Activated B cell treated with CpG ODN at 0.5 μM for 24 hours (primary cell): ENCODE measurements around the gene RBMS3. TPM values are rescaled to one million over a fixed set of nuclear protein-coding genes. Genes with fewer than 3 reads are reported as not detected.

Experiments used
- ATAC-seq: fragments of 200-7000 bp; cut with Tn5 transposase; one replicate; pipeline ENCODE4 v1.10.0; 2021; ENCODE audit warnings: low read depth, mild to moderate bottlenecking, moderate library complexity
- CTCF ChIA-PET: fragments of 350-600 bp; sonication (Branson Sonifier 250); formaldehyde crosslinking; loops from one replicate; lab custom pipeline; 2021; ENCODE audit warnings: antibody characterized with exemption; lab: Charles Lee
- POLR2A ChIA-PET: fragments of 350-600 bp; sonication (Branson Sonifier 250); formaldehyde crosslinking; loops from one replicate; lab custom pipeline; 2021; ENCODE audit warnings: antibody characterized with exemption; lab: Charles Lee
- DNase-seq: peaks from one replicate; pipeline ENCODE4 v3.0.0; 2022
- H3K27ac Mint-ChIP-seq: one replicate; pipeline ENCODE4 v1.8.0; 2020; ENCODE audit warnings: mixed read lengths
- H3K27me3 Mint-ChIP-seq: one replicate; pipeline ENCODE4 v1.8.0; 2021; ENCODE audit warnings: mixed read lengths
- H3K36me3 Mint-ChIP-seq: one replicate; pipeline ENCODE4 v1.8.0; 2021; ENCODE audit warnings: low read depth, mixed read lengths
- H3K4me1 Mint-ChIP-seq: one replicate; pipeline ENCODE4 v1.8.0; 2021; ENCODE audit warnings: mixed read lengths
- H3K4me3 Mint-ChIP-seq: one replicate; pipeline ENCODE4 v1.8.0; 2020; ENCODE audit warnings: mild to moderate bottlenecking, mixed read lengths
- H3K9me3 Mint-ChIP-seq: one replicate; pipeline ENCODE4 v1.8.0; 2020; ENCODE audit warnings: mixed read lengths
- intact Hi-C: fragments of 100-400 bp; cut with micrococcal nuclease; formaldehyde crosslinking; loops from one replicate; pipeline ENCODE4 v1.15.1; 2024
- total RNA-seq: library from RNA; stranded (reverse); gene quantifications from 2 replicates; pipeline ENCODE4 v1.2.3, GENCODE V29; 2022
- TF ChIP-seq, protein P1 (sequence below): fragments of 200-600 bp; IDR thresholded peaks from one replicate; pipeline ENCODE4 v1.8.0; 2022; ENCODE audit warnings: antibody characterized with exemption, mild to moderate bottlenecking

RBMS3 gene
- total RNA-seq, 1 donor from 2014 or later, result 0.31 TPM

DNA sequence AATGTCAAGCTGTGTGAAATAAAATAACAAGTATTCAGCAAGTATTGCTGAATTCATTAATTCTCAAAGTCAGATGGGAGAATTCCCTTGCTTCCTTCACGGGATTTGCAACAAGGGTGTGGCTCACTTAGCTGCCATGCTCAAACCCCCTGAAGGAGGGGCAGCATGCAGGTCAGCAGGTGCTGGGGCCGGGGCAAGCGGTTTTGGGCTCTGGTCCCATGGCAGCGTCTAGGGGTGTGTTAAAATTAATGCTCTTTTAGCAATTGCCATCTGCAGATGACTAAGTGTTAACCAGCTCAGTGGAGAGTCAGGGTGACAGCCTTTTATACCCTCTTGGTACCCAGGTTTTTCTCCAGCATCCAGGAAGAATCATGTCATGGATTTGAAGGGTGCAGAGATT, 40.0 kb upstream of the RBMS3 start:
- no peaks in the 10 kb centered on the region for H3K4me1 Mint-ChIP-seq
- H3K4me3 Mint-ChIP-seq, result no peak overlapping the region
- no peak for DNase-seq
- ChIA-PET CTCF (no interaction called here), POLR2A (no interaction called here)
- H3K36me3 Mint-ChIP-seq, result no peaks in the 10 kb centered on the region
- no peak for ATAC-seq
- intact Hi-C loops, result no loop called here
- peaks cover 2% of the 10 kb centered on the region for H3K9me3 Mint-ChIP-seq
- TF ChIP-seq, protein P1, sequence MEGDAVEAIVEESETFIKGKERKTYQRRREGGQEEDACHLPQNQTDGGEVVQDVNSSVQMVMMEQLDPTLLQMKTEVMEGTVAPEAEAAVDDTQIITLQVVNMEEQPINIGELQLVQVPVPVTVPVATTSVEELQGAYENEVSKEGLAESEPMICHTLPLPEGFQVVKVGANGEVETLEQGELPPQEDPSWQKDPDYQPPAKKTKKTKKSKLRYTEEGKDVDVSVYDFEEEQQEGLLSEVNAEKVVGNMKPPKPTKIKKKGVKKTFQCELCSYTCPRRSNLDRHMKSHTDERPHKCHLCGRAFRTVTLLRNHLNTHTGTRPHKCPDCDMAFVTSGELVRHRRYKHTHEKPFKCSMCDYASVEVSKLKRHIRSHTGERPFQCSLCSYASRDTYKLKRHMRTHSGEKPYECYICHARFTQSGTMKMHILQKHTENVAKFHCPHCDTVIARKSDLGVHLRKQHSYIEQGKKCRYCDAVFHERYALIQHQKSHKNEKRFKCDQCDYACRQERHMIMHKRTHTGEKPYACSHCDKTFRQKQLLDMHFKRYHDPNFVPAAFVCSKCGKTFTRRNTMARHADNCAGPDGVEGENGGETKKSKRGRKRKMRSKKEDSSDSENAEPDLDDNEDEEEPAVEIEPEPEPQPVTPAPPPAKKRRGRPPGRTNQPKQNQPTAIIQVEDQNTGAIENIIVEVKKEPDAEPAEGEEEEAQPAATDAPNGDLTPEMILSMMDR, result no peak
- H3K27me3 Mint-ChIP-seq, result no peaks in the 10 kb centered on the region
- no peak overlapping the region for H3K27ac Mint-ChIP-seq

DNA sequence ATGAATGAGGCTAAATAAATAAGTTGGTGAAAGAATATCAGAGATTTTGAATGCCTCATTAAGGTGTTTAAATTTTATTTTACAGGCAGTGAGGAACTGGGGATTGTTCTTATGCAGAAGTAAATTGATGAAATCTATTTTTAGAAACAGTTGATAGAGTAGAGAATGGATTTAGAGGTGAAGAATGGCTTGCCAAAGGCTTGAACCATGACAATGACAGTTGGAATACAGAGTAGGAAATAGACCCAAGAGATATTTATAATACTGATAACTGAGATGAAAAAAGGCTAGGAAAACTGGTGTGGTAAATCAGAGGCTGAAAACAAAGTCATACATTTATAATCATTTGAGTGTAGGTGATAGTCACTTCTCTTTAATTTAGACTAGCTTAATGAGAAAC, 39.0 kb upstream of the RBMS3 start:
- TF ChIP-seq, protein P1, result no peak
- H3K27ac Mint-ChIP-seq, result no peak overlapping the region
- intact Hi-C loops, result no loop called here
- POLR2A ChIA-PET, result no interaction called here
- ATAC-seq (no peak), DNase-seq (no peak)
- peaks cover 2% of the 10 kb centered on the region for H3K9me3 Mint-ChIP-seq
- H3K4me3 Mint-ChIP-seq, result no peak overlapping the region
- no peaks in the 10 kb centered on the region for H3K36me3 Mint-ChIP-seq
- H3K27me3 Mint-ChIP-seq, result no peaks in the 10 kb centered on the region
- H3K4me1 Mint-ChIP-seq, result no peaks in the 10 kb centered on the region
- CTCF ChIA-PET, result no interaction called here

DNA sequence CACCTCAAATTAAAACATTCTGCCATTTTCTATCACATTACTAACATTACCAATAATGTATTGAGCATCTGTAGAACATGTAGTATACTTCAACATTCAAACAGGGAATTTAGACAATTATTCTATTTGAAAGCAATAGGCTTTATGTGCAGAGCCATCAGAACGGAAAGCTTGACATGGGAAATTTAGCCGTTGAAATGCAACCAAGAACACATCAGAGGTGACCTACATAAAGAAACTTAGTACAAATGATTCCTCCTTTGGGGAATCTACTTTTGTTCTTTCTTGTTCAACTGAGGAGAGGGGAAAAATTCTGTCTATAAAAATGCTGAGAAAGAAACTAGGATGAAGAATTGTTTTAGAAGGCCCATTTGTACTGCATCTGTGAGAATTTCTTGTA, 38.6 kb upstream of the RBMS3 start:
- Mint-ChIP-seq H3K36me3 (no peaks in the 10 kb centered on the region), H3K9me3 (peaks cover 2% of the 10 kb centered on the region), H3K27me3 (no peaks in the 10 kb centered on the region), H3K27ac (no peak overlapping the region), H3K4me3 (no peak overlapping the region), H3K4me1 (no peaks in the 10 kb centered on the region)
- DNase-seq, result no peak
- no peak for ATAC-seq
- ChIA-PET POLR2A (no interaction called here), CTCF (no interaction called here)
- TF ChIP-seq, protein P1, result no peak
- intact Hi-C loops, result no loop called here

DNA sequence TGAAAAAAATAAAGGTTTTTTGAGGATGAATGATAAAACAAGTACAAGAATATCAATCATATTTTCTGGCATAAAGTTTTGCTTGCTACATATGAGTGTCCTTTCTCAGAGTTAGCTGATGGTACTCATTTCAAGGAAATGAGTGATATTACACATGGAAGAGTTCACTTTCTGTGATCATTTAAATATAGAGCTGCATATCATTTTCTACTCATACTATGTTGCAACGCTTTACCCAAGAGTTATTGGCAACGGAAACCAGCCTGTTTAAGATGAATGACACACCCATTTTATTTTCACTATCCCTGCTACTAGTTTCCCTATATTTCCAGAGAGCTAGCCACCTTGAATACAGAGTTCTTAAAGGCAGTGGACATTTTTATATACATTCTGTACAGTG, 35.4 kb upstream of the RBMS3 start:
- intact Hi-C loops, result no loop called here
- Mint-ChIP-seq H3K36me3 (no peaks in the 10 kb centered on the region), H3K4me1 (no peaks in the 10 kb centered on the region), H3K27ac (no peak overlapping the region), H3K9me3 (no peaks in the 10 kb centered on the region), H3K4me3 (no peak overlapping the region), H3K27me3 (no peaks in the 10 kb centered on the region)
- ChIA-PET POLR2A (no interaction called here), CTCF (no interaction called here)
- DNase-seq, result no peak
- ATAC-seq, result no peak
- TF ChIP-seq, protein P1, result no peak

DNA sequence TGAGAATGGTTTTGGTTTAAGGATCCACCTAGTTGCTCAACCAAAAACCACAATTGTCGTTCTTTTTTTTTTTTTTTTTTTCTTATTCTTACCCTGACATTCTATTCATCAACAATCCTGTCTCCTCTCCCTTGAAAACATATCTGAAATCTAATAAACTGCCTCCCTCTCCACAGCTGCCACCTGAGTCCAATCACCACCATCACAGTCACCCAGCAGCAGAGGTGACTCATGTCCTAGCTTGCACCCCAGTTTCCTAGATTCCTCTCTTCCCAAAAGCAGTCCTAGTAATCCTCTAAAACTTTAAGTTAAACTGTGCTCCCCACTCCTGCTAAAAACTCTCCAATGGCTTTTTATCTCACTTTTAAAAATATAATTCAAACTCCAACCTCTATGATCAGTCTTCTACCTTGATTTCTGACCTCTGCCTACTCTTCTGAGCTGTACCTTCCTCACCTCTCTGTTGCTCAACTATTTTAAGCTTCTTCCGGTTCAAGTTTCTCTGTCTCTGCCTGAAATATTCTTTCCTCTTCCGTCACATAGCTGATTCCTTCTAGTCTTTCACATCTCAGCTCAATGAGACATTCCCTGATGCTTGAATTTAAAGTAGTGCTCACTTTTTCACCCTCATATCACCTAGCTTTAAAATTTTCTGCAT, 33.7 kb upstream of the RBMS3 start:
- CTCF ChIA-PET, result no interaction called here

More for the DNA sequence above, 33.7 kb upstream of the RBMS3 start:
- Mint-ChIP-seq H3K36me3 (no peaks in the 10 kb centered on the region), H3K27me3 (no peaks in the 10 kb centered on the region), H3K9me3 (no peaks in the 10 kb centered on the region), H3K27ac (no peak overlapping the region), H3K4me1 (no peaks in the 10 kb centered on the region), H3K4me3 (no peak overlapping the region)
- ATAC-seq (no peak), DNase-seq (no peak)
- POLR2A ChIA-PET, result no interaction called here
- TF ChIP-seq, protein P1, result no peak
- intact Hi-C loops, result no loop called here
